Smooth muscle cell (in vitro differentiated cells): Measurements from ENCODE around the gene ZBTB4. TPM values are rescaled to one million over a fixed set of nuclear protein-coding genes. Genes with fewer than 3 reads are reported as not detected.

Experiments used
- DNase-seq: peaks from one replicate; lab custom pipeline; 2025; ENCODE audit not compliant: unreplicated experiment; lab: John Stamatoyannopoulos, UW
- H2AFZ ChIP-seq: fragments of 200-600 bp; sonication (generic); 2 replicates; pipeline ENCODE4 v1.6.0; 2016; ENCODE audit warnings: antibody characterized with exemption, low read depth, mild to moderate bottlenecking
- H3F3A ChIP-seq: fragments of 200-600 bp; sonication (generic); 2 replicates; pipeline ENCODE4 v1.6.0; 2017; ENCODE audit warnings: antibody characterized with exemption, low read depth
- H3K27ac ChIP-seq: fragments of 200-600 bp; sonication (generic); 2 replicates; pipeline ENCODE4 v1.5.1; 2016; ENCODE audit warnings: low read depth, mild to moderate bottlenecking
- H3K27me3 ChIP-seq: fragments of 200-600 bp; sonication (generic); 2 replicates; pipeline ENCODE4 v1.6.1; 2016; ENCODE audit warnings: low read depth, mild to moderate bottlenecking
- H3K36me3 ChIP-seq: fragments of 200-600 bp; sonication (generic); 2 replicates; pipeline ENCODE4 v1.5.1; 2016; ENCODE audit warnings: low read depth
- H3K4me1 ChIP-seq: fragments of 200-600 bp; sonication (generic); 2 replicates; pipeline ENCODE4 v1.5.1; 2016; ENCODE audit warnings: low read depth
- H3K4me2 ChIP-seq: fragments of 200-600 bp; sonication (generic); 2 replicates; pipeline ENCODE4 v1.6.0; 2016; ENCODE audit warnings: mild to moderate bottlenecking
- H3K4me3 ChIP-seq: fragments of 200-600 bp; sonication (generic); 2 replicates; pipeline ENCODE4 v1.5.1; 2016; ENCODE audit warnings: mild to moderate bottlenecking
- H3K79me2 ChIP-seq: fragments of 200-600 bp; sonication (generic); 2 replicates; pipeline ENCODE4 v1.6.0; 2016; ENCODE audit warnings: low read depth, mild to moderate bottlenecking
- H3K9ac ChIP-seq: fragments of 200-600 bp; sonication (generic); 2 replicates; pipeline ENCODE4 v1.6.0; 2016; ENCODE audit warnings: low read depth
- H3K9me3 ChIP-seq: fragments of 200-600 bp; sonication (generic); replicated peaks from 2 replicates; pipeline ENCODE4 v1.5.1; 2016; ENCODE audit warnings: low read depth
- H4K20me1 ChIP-seq: fragments of 200-600 bp; sonication (generic); 2 replicates; pipeline ENCODE4 v1.6.0; 2016; ENCODE audit warnings: low read depth
- WGBS: methylation state at CpG from one replicate; pipeline ENCODE4 v1.1.7; 2016; ENCODE audit warnings: low lambda C conversion rate; 5-methylcytosine and 5-hydroxymethylcytosine counted together
- polyA plus RNA-seq: library from polyadenylated mRNA; unstranded; fragments of >200 nt; fragmentation: Nextera tagmentation; extraction: Ambion mirVana; gene quantifications from 2 replicates; pipeline ENCODE4 v1.2.1, GENCODE V29; 2016
- total RNA-seq: library from RNA; depleted of rRNA; stranded (reverse); fragments of >200 nt; gene quantifications from 2 replicates; pipeline ENCODE4 v1.2.3, GENCODE V29; 2014
- TF ChIP-seq, protein P1 (sequence below): fragments of 200-600 bp; sonication (generic); IDR thresholded peaks from 2 replicates; pipeline ENCODE4 v1.5.1; 2017; ENCODE audit warnings: borderline replicate concordance, mild to moderate bottlenecking, antibody characterized with exemption; ENCODE audit not compliant: insufficient read depth, poor library complexity, severe bottlenecking

The ZBTB4 gene
- total and polyA plus RNA-seq, 2 experiments from 2014 or later = 22.8 to 25.6 TPM

DNA sequence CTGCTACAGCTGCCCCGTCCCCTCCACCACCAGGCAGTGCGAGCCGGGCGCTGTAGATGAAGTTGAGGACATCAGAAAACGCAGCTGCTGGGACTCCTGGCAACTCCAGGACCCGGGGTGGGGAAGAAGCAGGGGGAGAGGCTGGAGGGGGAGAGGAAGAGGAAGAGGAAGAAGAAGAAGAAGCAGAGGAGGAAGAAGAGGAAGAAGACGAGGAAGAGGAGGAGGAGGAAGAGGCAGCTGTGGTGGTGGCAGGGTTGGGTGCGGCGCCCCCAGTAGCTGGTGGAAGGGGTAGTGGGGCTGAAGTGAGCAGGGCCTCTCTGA is 13.2 kb downstream of the ZBTB4 start:
- H4K20me1 ChIP-seq = peaks cover 75% of the 10 kb centered on the region
- H3K9ac ChIP-seq = no peak overlapping the region
- no peak overlapping the region for H3K4me2 ChIP-seq
- H3K9me3 ChIP-seq = no peaks in the 10 kb centered on the region
- H3K79me2 ChIP-seq = peaks cover 52% of the 10 kb centered on the region
- TF ChIP-seq, protein P1, sequence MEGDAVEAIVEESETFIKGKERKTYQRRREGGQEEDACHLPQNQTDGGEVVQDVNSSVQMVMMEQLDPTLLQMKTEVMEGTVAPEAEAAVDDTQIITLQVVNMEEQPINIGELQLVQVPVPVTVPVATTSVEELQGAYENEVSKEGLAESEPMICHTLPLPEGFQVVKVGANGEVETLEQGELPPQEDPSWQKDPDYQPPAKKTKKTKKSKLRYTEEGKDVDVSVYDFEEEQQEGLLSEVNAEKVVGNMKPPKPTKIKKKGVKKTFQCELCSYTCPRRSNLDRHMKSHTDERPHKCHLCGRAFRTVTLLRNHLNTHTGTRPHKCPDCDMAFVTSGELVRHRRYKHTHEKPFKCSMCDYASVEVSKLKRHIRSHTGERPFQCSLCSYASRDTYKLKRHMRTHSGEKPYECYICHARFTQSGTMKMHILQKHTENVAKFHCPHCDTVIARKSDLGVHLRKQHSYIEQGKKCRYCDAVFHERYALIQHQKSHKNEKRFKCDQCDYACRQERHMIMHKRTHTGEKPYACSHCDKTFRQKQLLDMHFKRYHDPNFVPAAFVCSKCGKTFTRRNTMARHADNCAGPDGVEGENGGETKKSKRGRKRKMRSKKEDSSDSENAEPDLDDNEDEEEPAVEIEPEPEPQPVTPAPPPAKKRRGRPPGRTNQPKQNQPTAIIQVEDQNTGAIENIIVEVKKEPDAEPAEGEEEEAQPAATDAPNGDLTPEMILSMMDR = no peak
- H3K27me3 ChIP-seq = no peaks in the 10 kb centered on the region
- no peak overlapping the region for H3K4me3 ChIP-seq
- H3K27ac ChIP-seq = no peak overlapping the region
- no peak overlapping the region for H2AFZ ChIP-seq
- H3F3A ChIP-seq = no peaks in the 10 kb centered on the region
- no peak for DNase-seq
- peaks cover 3% of the 10 kb centered on the region for H3K4me1 ChIP-seq
- 100% methylated on average over 7 of the region's 9 CpGs for WGBS
- no peaks in the 10 kb centered on the region for H3K36me3 ChIP-seq

DNA sequence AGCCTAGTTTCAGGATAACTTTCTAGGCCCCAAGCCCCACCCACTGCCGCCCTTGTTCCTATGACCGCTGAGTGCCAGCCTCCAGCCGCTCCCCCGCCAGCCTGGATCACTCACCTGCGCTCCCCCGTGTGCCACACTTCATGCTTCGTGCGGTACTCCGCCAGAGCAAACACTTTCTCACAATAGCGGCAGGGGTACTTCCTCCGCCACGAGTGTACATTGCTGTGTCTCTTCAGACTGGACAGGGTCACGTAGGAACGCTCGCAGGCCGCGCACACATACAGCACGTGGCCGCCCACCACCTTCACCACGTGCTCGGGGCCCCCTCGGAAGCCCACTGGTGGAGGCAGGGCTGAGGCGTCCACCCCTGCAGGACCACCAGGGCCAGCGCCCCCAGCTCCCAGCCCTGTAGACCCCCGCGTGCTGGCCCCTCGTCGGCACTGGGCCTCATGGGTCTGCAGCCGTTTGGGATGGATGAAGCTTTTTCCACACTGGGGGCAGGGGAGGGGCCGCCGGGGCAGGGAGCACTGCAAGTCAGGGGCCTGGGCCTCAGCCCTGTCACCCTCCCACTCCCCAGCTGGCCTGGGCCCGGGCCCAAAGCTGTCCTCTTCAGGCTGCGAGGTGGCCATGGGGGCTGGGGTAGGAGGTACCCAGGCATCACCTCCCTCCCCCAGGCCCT is 13.7 kb downstream of the ZBTB4 start:
- Histone ChIP-seq H3K27me3 (no peaks in the 10 kb centered on the region), H3K36me3 (no peaks in the 10 kb centered on the region), H4K20me1 (peaks cover 69% of the 10 kb centered on the region), H3F3A (no peaks in the 10 kb centered on the region), H3K9me3 (no peaks in the 10 kb centered on the region), H3K79me2 (peaks cover 47% of the 10 kb centered on the region), H3K4me1 (peaks cover 8% of the 10 kb centered on the region), H3K9ac (no peak overlapping the region), H3K27ac (no peak overlapping the region), H2AFZ (no peak overlapping the region), H3K4me3 (no peak overlapping the region), H3K4me2 (no peak overlapping the region)
- TF ChIP-seq, protein P1 = no peak
- DNase-seq = no peak
- WGBS = 97% methylated on average over 33 of the region's 33 CpGs

DNA sequence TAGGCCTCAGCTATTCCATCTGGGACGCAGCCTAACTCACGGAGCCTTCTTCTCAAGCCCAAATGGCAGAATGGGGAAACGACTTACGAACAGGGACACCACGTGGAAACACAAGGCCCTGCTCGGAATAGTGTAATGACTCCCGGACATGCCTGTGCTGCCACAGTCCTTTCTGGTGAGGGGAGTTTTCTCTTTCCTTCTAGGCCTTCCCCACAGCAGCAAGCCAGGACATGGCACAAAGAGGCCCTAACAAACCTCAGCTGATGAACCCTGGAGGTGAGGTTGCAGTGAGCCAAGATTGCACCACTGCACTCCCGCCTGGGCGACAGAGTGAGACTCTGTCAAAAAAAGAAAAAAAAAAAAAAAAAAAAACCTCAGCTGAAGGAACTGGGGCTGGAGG is 15.3 kb downstream of the ZBTB4 start:
- H3K79me2 ChIP-seq = peaks cover 30% of the 10 kb centered on the region

More for the DNA sequence above, 15.3 kb downstream of the ZBTB4 start:
- no peaks in the 10 kb centered on the region for H3K27me3 ChIP-seq
- no peak overlapping the region for H3K4me3 ChIP-seq
- H3K4me1 ChIP-seq = peaks cover 8% of the 10 kb centered on the region
- H3K4me2 ChIP-seq = no peak overlapping the region
- whole genome bisulfite sequencing = 89% methylated on average over 9 of the region's 9 CpGs
- no peaks in the 10 kb centered on the region for H3K9me3 ChIP-seq
- no peak for DNase-seq
- H3F3A ChIP-seq = peaks cover 5% of the 10 kb centered on the region
- peaks cover 53% of the 10 kb centered on the region for H4K20me1 ChIP-seq
- no peaks in the 10 kb centered on the region for H3K36me3 ChIP-seq
- no peak overlapping the region for H2AFZ ChIP-seq
- no peak overlapping the region for H3K9ac ChIP-seq
- TF ChIP-seq, protein P1 = no peak
- no peak overlapping the region for H3K27ac ChIP-seq
